CD4-positive, alpha-beta T cell (primary cell): ENCODE results near the gene GGT7. TPM values are rescaled to one million over a fixed set of nuclear protein-coding genes. Genes with fewer than 3 reads are reported as not detected.

Experiments used
- ATAC-seq: fragments of 200-7000 bp; cut with Tn5 transposase; one replicate; pipeline ENCODE4 v1.10.0; 2022; ENCODE audit warnings: mild to moderate bottlenecking; ENCODE audit not compliant: poor library complexity
- CTCF ChIA-PET: fragments of 350-600 bp; sonication (Branson Sonifier 250); formaldehyde crosslinking; loops from one replicate; lab custom pipeline; 2021; ENCODE audit warnings: antibody characterized with exemption, inconsistent platforms; lab: Charles Lee
- POLR2A ChIA-PET: fragments of 350-600 bp; sonication (Branson Sonifier 250); formaldehyde crosslinking; loops from one replicate; lab custom pipeline; 2021; ENCODE audit warnings: antibody characterized with exemption, inconsistent platforms; lab: Charles Lee
- DNase-seq, 14 experiments: peaks; one replicate each; pipeline ENCODE4 v3.0.0-alpha.2; 2013 to 2020; ENCODE audit warnings: mixed read lengths in 2 of 14
- H3K27ac ChIP-seq, 2 donors: one replicate each; pipeline versions ENCODE4 v1.5.1 to v1.7.0; 2013; ENCODE audit warnings: low read length in 2 of 2, low read depth in 1 of 2, mild to moderate bottlenecking in 1 of 2
- H3K27me3 ChIP-seq, 2 experiments: 1 replicate in 1 of 2; 2 replicates in 1 of 2; pipeline versions ENCODE4 v1.6.1 to v1.7.0; 2013; ENCODE audit warnings: low read length in 2 of 2, control low read depth in 1 of 2, mild to moderate bottlenecking in 1 of 2, moderate library complexity in 1 of 2; ENCODE audit not compliant: insufficient read depth in 2 of 2, control insufficient read depth in 1 of 2
- H3K36me3 ChIP-seq: one replicate; pipeline ENCODE4 v1.6.1; 2013; ENCODE audit warnings: low read length, control low read depth; ENCODE audit not compliant: insufficient read depth
- H3K4me1 ChIP-seq: one replicate; pipeline ENCODE4 v1.6.1; 2013; ENCODE audit warnings: low read length, control low read depth; ENCODE audit not compliant: insufficient read depth
- H3K4me3 ChIP-seq: one replicate; pipeline ENCODE4 v1.5.1; 2013; ENCODE audit warnings: mild to moderate bottlenecking, low read length, moderate library complexity
- H3K9me3 ChIP-seq, 2 experiments: 1 replicate in 1 of 2; 2 replicates in 1 of 2; pipeline versions ENCODE4 v1.6.1 to v1.7.0; 2013; ENCODE audit warnings: low read length in 2 of 2, mild to moderate bottlenecking in 2 of 2, control low read depth in 1 of 2, moderate library complexity in 1 of 2; ENCODE audit not compliant: control insufficient read depth in 1 of 2, insufficient read depth in 1 of 2
- H3K27ac Mint-ChIP-seq: one replicate; pipeline ENCODE4 v1.8.0; 2020; ENCODE audit warnings: mixed read lengths
- H3K27me3 Mint-ChIP-seq: one replicate; pipeline ENCODE4 v1.8.0; 2021; ENCODE audit warnings: mixed read lengths
- H3K36me3 Mint-ChIP-seq: one replicate; pipeline ENCODE4 v1.8.0; 2021; ENCODE audit warnings: low read depth, mixed read lengths
- H3K4me1 Mint-ChIP-seq: one replicate; pipeline ENCODE4 v1.8.0; 2021; ENCODE audit warnings: low read depth, mixed read lengths
- H3K4me3 Mint-ChIP-seq: one replicate; pipeline ENCODE4 v1.8.0; 2020; ENCODE audit warnings: mild to moderate bottlenecking, mixed read lengths
- H3K9me3 Mint-ChIP-seq: one replicate; pipeline ENCODE4 v1.8.0; 2020; ENCODE audit warnings: mixed read lengths
- intact Hi-C, 2 experiments: fragments of 100-400 bp; cut with DNase I in 1 of 2; cut with micrococcal nuclease in 1 of 2; formaldehyde crosslinking; loops; one replicate each; pipeline versions ENCODE4 v1.15.1 to v1.9.0; 2023 to 2025; cut with DNase I, micrococcal nuclease
- total RNA-seq, 174 experiments: library from RNA in 2 of 174; stranded (reverse) in 2 of 174; gene quantifications; one replicate each; pipeline ENCODE4 v1.2.3 and lab custom pipeline; 2021 to 2026
- TF ChIP-seq, protein P1 (sequence below): fragments of 200-600 bp; IDR thresholded peaks from one replicate; pipeline ENCODE4 v1.8.0; 2022; ENCODE audit warnings: antibody characterized with exemption, mild to moderate bottlenecking

The GGT7 gene
- total RNA-seq, 2 experiments from 2014 or later = 32.4 to 32.6 TPM

DNA sequence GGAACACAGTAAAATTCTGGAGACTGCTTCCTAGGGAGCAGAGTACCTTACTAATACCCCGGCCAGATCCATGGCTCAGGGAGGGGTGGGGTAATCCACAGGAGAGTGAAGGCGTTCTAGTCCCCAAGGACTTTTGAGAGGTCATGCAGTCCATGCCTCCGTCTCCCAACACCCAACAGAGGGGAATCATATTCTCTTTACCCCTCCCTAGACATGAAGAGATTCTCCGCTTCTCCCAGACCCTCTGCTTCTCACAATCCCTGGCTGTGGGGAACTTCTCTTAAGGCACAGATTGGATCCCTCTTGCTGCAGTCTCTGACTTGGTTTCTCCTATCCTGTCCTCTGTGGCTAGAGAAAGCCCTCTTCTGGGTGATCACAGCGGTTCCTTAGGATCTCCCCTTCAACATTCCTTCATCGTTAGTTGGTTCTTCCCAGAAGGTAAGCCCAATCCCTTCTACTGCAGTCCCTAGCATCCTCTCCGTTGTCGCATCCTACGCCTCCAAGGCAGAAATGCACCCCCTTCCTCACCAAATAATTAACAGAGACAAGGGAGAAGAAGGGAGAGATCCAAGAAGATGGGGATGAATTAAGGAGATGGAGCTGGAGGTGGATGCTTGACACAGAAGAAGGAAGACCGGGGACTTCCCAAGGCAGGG lies 562 bp downstream of the GGT7 start:
- ATAC-seq (no peak), DNase-seq (no peak)
- CTCF ChIA-PET = interaction anchor here (1.0 to 2.8 kb wide), 2 partner anchors 83 to 583 kb away, joined by 3 to 16 read pairs; partner anchors contain the start of genes CEP250, GSS and MYH7B
- peak overlapping the region in 1 of 2 donors; percentile 14 for H3K27ac ChIP-seq
- H3K4me1 Mint-ChIP-seq = peaks cover 74% of the 10 kb centered on the region
- peaks cover 3% of the 10 kb centered on the region for H3K36me3 Mint-ChIP-seq
- no peaks in the 10 kb centered on the region for H3K27me3 ChIP-seq
- H3K27ac Mint-ChIP-seq = peak overlapping the region; percentile 55
- TF ChIP-seq, protein P1, sequence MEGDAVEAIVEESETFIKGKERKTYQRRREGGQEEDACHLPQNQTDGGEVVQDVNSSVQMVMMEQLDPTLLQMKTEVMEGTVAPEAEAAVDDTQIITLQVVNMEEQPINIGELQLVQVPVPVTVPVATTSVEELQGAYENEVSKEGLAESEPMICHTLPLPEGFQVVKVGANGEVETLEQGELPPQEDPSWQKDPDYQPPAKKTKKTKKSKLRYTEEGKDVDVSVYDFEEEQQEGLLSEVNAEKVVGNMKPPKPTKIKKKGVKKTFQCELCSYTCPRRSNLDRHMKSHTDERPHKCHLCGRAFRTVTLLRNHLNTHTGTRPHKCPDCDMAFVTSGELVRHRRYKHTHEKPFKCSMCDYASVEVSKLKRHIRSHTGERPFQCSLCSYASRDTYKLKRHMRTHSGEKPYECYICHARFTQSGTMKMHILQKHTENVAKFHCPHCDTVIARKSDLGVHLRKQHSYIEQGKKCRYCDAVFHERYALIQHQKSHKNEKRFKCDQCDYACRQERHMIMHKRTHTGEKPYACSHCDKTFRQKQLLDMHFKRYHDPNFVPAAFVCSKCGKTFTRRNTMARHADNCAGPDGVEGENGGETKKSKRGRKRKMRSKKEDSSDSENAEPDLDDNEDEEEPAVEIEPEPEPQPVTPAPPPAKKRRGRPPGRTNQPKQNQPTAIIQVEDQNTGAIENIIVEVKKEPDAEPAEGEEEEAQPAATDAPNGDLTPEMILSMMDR = no peak
- peaks cover 52% of the 10 kb centered on the region for H3K4me1 ChIP-seq
- H3K4me3 Mint-ChIP-seq = peak overlapping the region; percentile 82
- H3K36me3 ChIP-seq = no peaks in the 10 kb centered on the region
- no peaks in the 10 kb centered on the region for H3K27me3 Mint-ChIP-seq
- H3K9me3 ChIP-seq = no peaks in the 10 kb centered on the region
- H3K4me3 ChIP-seq = peak overlapping the region; percentile 61
- POLR2A ChIA-PET = interaction anchor here (1.0 to 2.8 kb wide), 3 partner anchors 84 to 357 kb away, joined by 4 to 13 read pairs (median 4); partner anchors contain the start of genes GSS and MYH7B
- H3K9me3 Mint-ChIP-seq = no peaks in the 10 kb centered on the region
- intact Hi-C loops = loop anchor here (1.0 to 10.0 kb wide), 10 partner anchors 47 to 877 kb away; partner anchors contain the start of genes GSS (in 2 of the 2), MYH7B (in 2 of the 2), TRPC4AP (in 2 of the 2) and DYNLRB1 (in 1 of the 2)

DNA sequence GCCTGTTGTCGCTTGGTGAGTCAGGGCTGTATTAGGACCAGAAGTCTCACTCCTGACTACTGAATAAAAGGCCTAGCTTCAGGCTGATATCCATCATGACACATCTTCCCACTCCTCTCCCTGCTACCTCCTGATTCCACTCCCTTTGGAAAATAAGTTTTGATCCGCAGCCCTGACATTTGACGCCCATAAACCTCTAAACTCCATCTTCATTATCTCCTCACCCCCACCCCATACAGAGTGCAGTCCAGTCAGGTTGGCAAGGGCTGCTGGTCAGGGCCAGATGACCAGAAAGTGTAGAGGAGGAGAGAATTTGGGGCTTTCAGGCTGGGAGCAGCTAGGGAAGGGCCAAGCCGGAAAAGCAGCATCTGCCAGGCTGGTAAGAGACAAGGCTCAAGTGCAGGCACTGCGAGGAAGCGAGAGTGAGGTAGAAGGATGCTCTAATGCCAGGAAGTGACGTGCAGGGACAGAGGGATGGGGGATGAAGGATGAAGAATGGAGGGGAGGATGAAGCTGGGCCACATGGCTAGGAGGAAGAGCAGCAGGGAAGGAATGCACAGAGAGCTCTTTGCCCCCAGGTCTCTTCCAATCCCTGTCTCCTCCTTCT lies 1.2 kb downstream of the GGT7 start:
- H3K4me1 Mint-ChIP-seq = peaks cover 69% of the 10 kb centered on the region

DNA sequence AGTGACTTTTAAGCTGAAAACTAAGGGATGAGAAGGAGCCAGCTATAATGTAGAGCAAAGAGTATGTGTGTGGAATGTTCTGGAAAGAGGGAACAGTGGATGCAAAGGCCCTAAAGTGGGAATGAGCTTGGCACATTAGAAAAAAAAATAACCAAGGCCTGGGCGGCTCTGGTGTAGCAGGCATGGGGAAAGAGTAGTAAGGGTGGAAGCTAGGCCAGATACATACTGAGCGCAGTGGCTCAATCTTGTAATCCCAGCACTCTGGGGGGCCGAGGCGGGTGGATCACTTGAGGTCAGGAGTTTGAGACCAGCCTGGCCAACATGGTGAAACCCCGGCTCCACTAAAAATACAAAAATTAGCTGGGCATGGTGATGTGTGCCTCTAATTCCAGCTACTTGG lies 8.4 kb downstream of the GGT7 start:
- CTCF ChIA-PET = interaction anchor here (0.6 to 1.2 kb wide), 2 partner anchors 9 to 143 kb away, joined by 3 to 4 read pairs; no protein-coding TSS in a partner anchor
- Histone ChIP-seq H3K27ac (no peak overlapping the region), H3K4me3 (no peak overlapping the region), H3K27me3 (no peaks in the 10 kb centered on the region), H3K36me3 (peaks cover 22% of the 10 kb centered on the region), H3K9me3 (no peaks in the 10 kb centered on the region), H3K4me1 (no peaks in the 10 kb centered on the region)
- intact Hi-C loops = no loop called here
- Mint-ChIP-seq H3K4me3 (no peak overlapping the region), H3K27ac (no peak overlapping the region), H3K4me1 (peaks cover under 1% of the 10 kb centered on the region), H3K27me3 (no peaks in the 10 kb centered on the region), H3K36me3 (peaks cover 42% of the 10 kb centered on the region), H3K9me3 (no peaks in the 10 kb centered on the region)
- no peak for ATAC-seq
- TF ChIP-seq, protein P1 = no peak
- no peak for DNase-seq
- POLR2A ChIA-PET = no interaction called here

More for the DNA sequence above, 1.2 kb downstream of the GGT7 start:
- DNase-seq = no peak
- Histone ChIP-seq H3K4me3 (no peak overlapping the region), H3K36me3 (no peaks in the 10 kb centered on the region), H3K27ac (no peak overlapping the region), H3K27me3 (no peaks in the 10 kb centered on the region), H3K9me3 (no peaks in the 10 kb centered on the region), H3K4me1 (peaks cover 46% of the 10 kb centered on the region)
- POLR2A ChIA-PET = no interaction called here
- H3K4me3 Mint-ChIP-seq = peak overlapping the region; percentile 82
- CTCF ChIA-PET = interaction anchor here (2.8 kb wide), 1 partner anchor 84 kb away, joined by 16 read pairs; the partner anchor contains the start of genes GSS and MYH7B
- peaks cover 3% of the 10 kb centered on the region for H3K36me3 Mint-ChIP-seq
- intact Hi-C loops = loop anchor here (5.0 to 10.0 kb wide), 6 partner anchors 223 to 877 kb away; partner anchors contain the start of genes DYNLRB1 (in 1 of the 2), EDEM2 (in 1 of the 2), MMP24OS (in 1 of the 2) and RALY (in 1 of the 2)
- peak overlapping the region; percentile 55 for H3K27ac Mint-ChIP-seq
- TF ChIP-seq, protein P1 = no peak
- H3K27me3 Mint-ChIP-seq = no peaks in the 10 kb centered on the region
- no peaks in the 10 kb centered on the region for H3K9me3 Mint-ChIP-seq
- no peak for ATAC-seq
